ENCODE measurements around the gene MYO7A.

Gene MYO7A

DNA sequence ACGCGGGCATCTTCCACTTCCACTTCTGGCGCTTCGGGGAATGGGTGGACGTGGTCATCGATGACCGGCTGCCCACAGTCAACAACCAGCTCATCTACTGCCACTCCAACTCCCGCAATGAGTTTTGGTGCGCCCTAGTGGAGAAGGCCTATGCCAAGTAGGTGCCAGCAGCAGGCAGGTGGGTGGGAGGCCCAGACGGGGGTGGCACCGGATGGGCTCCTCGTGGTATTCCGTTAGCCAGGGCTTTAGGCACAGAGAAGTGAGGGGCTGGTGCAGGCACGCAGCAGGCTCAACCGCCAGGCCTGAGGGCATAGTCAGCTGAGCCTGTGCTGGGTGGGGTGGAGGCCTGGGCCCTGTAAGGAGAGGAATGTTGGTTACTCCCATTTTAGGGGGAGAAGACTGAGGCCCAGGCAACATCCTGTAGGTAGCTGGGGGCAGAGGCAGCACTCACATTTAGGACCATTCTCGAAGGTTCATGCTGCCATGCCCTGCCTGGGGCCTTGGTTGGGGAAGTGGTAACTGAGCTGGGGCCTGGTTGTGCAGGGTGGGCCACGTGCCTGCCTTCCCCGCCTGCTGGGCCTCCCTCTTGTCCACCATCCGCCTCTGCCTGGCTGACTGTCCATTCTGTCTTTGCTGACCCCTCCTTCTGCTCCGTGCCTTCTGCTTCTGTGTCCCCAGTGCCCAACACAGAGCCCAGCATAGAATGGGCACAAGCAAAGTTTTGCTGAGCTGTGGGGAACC lies 15.2 kb upstream of the MYO7A start:
- no peak overlapping the region for H3K4me3 ChIP-seq (replicated peaks; ENCODE audit: low read depth, low read length)
- DNase-seq (ENCODE audit: extremely low read depth, low read depth) = no peak
- TF ChIP-seq, protein P1, sequence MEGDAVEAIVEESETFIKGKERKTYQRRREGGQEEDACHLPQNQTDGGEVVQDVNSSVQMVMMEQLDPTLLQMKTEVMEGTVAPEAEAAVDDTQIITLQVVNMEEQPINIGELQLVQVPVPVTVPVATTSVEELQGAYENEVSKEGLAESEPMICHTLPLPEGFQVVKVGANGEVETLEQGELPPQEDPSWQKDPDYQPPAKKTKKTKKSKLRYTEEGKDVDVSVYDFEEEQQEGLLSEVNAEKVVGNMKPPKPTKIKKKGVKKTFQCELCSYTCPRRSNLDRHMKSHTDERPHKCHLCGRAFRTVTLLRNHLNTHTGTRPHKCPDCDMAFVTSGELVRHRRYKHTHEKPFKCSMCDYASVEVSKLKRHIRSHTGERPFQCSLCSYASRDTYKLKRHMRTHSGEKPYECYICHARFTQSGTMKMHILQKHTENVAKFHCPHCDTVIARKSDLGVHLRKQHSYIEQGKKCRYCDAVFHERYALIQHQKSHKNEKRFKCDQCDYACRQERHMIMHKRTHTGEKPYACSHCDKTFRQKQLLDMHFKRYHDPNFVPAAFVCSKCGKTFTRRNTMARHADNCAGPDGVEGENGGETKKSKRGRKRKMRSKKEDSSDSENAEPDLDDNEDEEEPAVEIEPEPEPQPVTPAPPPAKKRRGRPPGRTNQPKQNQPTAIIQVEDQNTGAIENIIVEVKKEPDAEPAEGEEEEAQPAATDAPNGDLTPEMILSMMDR (IDR thresholded peaks at IDR 0.05; ENCODE audit: low read depth, low read length, missing control alignments) = no peak

DNA sequence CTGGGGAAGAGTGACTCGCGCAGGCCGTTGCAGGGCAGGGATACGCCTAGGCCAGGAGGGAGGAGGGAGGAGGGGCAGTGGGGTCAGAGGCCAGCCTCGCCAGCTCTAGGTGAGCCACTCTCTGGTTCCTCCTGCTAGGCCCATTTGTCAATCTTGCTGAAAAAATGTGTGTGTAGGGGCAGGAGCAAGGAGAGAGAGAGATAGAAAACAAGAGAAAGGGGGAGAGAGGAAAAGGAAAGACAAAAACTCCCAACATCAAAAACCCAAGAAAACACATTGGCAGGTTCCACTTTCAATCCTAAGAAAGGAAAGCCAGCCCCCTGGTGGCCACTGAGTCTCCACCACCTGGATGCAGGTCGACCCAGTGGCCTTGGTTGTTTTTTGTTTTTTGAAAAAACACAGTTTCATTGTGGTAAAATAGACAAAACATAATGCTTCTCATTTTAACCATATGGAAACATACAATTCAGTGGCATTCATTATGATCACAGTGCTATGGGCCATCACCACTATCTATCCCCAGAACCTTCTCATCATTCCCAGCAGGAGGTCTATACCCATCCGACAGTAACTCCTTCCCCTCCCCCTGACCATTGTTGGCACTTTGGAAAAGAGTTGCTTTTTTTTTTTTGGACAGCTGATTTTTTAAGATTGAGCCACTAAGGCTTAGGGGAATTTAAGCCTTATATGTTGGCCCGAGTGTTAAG lies 14.5 kb upstream of the MYO7A start:
- no peak for DNase-seq (ENCODE audit: extremely low read depth, low read depth)
- TF ChIP-seq, protein P1 (IDR thresholded peaks at IDR 0.05; ENCODE audit: low read depth, low read length, missing control alignments) = peak; percentile 79
- H3K4me3 ChIP-seq (replicated peaks; ENCODE audit: low read depth, low read length) = no peak overlapping the region

DNA sequence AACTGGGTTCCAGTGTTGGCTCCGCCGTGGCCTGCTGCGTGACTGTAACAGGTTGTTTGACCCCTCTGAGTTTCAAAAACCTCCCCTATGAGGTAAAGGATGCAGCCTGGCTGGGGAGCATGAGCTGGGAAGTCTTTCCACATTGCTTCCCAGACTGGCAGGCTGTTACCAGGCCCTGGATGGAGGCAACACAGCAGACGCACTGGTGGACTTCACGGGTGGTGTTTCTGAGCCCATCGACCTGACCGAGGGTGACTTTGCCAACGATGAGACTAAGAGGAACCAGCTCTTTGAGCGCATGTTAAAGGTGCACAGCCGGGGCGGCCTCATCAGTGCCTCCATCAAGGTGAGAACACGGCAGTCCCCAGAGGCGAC lies 14.0 kb upstream of the MYO7A start:
- TF ChIP-seq, protein P1 (IDR thresholded peaks at IDR 0.05; ENCODE audit: low read depth, low read length, missing control alignments) = no peak
- no peak for DNase-seq (ENCODE audit: extremely low read depth, low read depth)
- H3K4me3 ChIP-seq (replicated peaks; ENCODE audit: low read depth, low read length) = no peak overlapping the region

DNA sequence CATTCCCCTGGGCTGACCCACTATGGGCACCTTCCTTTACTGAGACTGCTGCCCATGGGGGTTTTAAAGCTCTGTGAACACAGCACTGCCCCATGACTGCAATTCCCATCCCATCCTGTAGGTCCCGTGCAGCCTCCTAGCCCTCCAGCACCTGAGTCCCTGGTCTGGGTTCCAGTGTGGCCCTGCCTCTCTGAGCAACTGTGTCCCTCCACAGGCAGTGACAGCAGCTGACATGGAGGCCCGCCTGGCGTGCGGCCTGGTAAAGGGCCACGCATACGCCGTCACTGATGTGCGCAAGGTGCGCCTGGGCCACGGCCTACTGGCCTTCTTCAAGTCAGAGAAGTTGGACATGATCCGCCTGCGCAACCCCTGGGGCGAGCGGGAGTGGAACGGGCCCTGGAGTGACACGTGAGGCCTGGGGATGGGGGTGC lies 12.8 kb upstream of the MYO7A start:
- no peak overlapping the region for H3K4me3 ChIP-seq (replicated peaks; ENCODE audit: low read depth, low read length)
- no peak for DNase-seq (ENCODE audit: extremely low read depth, low read depth)
- TF ChIP-seq, protein P1 (IDR thresholded peaks at IDR 0.05; ENCODE audit: low read depth, low read length, missing control alignments) = peak; percentile 8

DNA sequence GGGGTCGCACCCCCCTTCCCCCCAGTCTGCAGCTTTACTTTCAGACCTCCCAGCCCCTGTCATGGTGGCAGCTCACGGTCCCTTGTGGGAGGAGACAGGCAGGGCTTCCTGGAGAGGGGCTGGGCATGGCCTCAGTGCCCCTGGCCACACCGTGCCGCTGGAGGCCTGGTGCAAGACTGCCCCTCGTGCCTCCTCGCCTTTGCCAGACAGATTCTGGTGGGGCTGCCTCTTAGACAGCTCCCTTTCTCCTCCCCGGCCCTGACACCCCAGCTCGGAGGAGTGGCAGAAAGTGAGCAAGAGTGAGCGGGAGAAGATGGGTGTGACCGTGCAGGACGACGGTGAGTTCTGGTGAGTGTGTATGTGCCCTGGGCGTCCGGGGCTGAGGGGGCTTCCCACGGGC lies 12.1 kb upstream of the MYO7A start:
- TF ChIP-seq, protein P1 (IDR thresholded peaks at IDR 0.05; ENCODE audit: low read depth, low read length, missing control alignments) = no peak
- H3K4me3 ChIP-seq (replicated peaks; ENCODE audit: low read depth, low read length) = no peak overlapping the region
- no peak for DNase-seq (ENCODE audit: extremely low read depth, low read depth)

DNA sequence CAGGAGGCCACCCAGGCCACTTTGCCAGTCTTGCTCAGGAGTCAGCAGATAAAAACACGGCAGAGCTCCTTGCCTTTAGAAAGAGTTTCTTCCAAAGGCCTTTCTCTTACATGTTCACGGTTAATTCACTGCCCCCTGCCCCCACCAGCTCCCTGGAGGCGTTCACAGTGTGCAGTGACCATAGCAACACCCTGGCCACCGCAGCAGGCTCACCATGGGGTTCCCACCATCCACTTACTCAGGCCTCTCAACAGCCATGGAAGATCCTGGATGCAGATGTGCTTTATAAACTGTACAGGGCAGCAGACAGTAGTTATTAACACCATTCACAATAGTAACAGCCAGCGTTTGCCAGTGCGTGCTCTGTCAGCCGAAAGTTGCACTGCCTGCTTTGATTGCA lies 10.6 kb upstream of the MYO7A start:
- DNase-seq (ENCODE audit: extremely low read depth, low read depth) = no peak
- no peak overlapping the region for H3K4me3 ChIP-seq (replicated peaks; ENCODE audit: low read depth, low read length)
- TF ChIP-seq, protein P1 (IDR thresholded peaks at IDR 0.05; ENCODE audit: low read depth, low read length, missing control alignments) = no peak

Data from HFF-Myc (cell line).